RWPE2 (cell line): ENCODE results near the gene SNX21.
A peak's percentile ranks its signal among the peaks of the same experiment; 100 is the strongest.

Experiments
- ATAC-seq: fragments of 200-7000 bp; cut with Tn5 transposase; 3 replicates; pipeline ENCODE4 v1.9.1; 2021; ENCODE audit warnings: low read depth
- DNase-seq: peaks from one replicate; pipeline ENCODE4 v3.0.0-alpha.2; 2020; ENCODE audit warnings: low spot score
- H3K27ac ChIP-seq: fragments of 450-650 bp; 2 replicates; pipeline ENCODE4 v1.5.1; 2017; ENCODE audit warnings: mild to moderate bottlenecking; ENCODE audit not compliant: poor library complexity, severe bottlenecking
- H3K27me3 ChIP-seq: fragments of 250-450 bp; sonication (Bioruptor Pico); 2 replicates; pipeline ENCODE4 v1.5.1; 2021; ENCODE audit warnings: mild to moderate bottlenecking, moderate library complexity; ENCODE audit not compliant: insufficient read depth, poor library complexity, severe bottlenecking
- H3K36me3 ChIP-seq: fragments of 250-450 bp; sonication (Bioruptor Pico); 2 replicates; pipeline ENCODE4 v1.5.1; 2020; ENCODE audit warnings: low read depth, mild to moderate bottlenecking, moderate library complexity
- H3K4me1 ChIP-seq: fragments of 250-450 bp; sonication (Bioruptor Pico); 2 replicates; pipeline ENCODE4 v1.5.1; 2021; ENCODE audit warnings: mild to moderate bottlenecking, moderate library complexity; ENCODE audit not compliant: insufficient read depth, poor library complexity, severe bottlenecking
- H3K4me3 ChIP-seq: fragments of 250-450 bp; sonication (Bioruptor Pico); 2 replicates; pipeline ENCODE4 v1.5.1; 2021; ENCODE audit warnings: mild to moderate bottlenecking, moderate library complexity; ENCODE audit not compliant: severe bottlenecking
- H3K9me3 ChIP-seq: fragments of 250-450 bp; sonication (Bioruptor Pico); 2 replicates; pipeline ENCODE4 v1.5.1; 2021; ENCODE audit warnings: mild to moderate bottlenecking, moderate library complexity; ENCODE audit not compliant: severe bottlenecking
- CTCF ChIP-seq: fragments of 450-650 bp; IDR thresholded peaks from one replicate; pipeline ENCODE4 v1.5.1; 2017; ENCODE audit warnings: mild to moderate bottlenecking, moderate library complexity; ENCODE audit not compliant: poor library complexity, severe bottlenecking

Gene SNX21

GRCh38 chr20:45890077-45890984, 56.7 kb downstream of the SNX21 start:
- DNase-seq = peak; percentile 89
- Histone ChIP-seq H3K36me3 (peaks cover 23% of the 10 kb centered on the region), H3K4me1 (peaks cover 1% of the 10 kb centered on the region), H3K27ac (peak overlapping the region; percentile 5), H3K4me3 (peak overlapping the region; percentile 72), H3K9me3 (no peaks in the 10 kb centered on the region), H3K27me3 (no peaks in the 10 kb centered on the region)
- peak; percentile 51 for ATAC-seq
- peak; percentile 91 for TF ChIP-seq CTCF

- Histone ChIP-seq H3K9me3 (no peaks in the 10 kb centered on the region), H3K27ac (peak within 1 kb of the TSS; percentile 5), H3K27me3 (no peaks in the 10 kb centered on the region), H3K36me3 (peaks cover 23% of the 10 kb centered on the region; the same call in 1 of the 2 replicates), H3K4me3 (peak within 1 kb of the TSS; percentile 72), H3K4me1 (no peaks in the 10 kb centered on the region)
- TF ChIP-seq CTCF = no peak
- peak; percentile 100 for DNase-seq
- peak; percentile 69 for ATAC-seq
Observed at GRCh38 chr20:45890985-45891983, 57.7 kb downstream of the SNX21 start, which contains the start of the genes CTSA and NEURL2. TSS of gene CTSA (plus strand) at chr20:45891335. CDS start at chr20:45891569, 234 bp downstream. TSS of gene NEURL2 (minus strand) at chr20:45891208. CDS start at chr20:45890991, 217 bp downstream.

- TF ChIP-seq CTCF = no peak
- ATAC-seq = 0 out of 3 replicates have a peak, but pooled peaks have one; percentile 5
- Histone ChIP-seq H3K27me3 (no peaks in the 10 kb centered on the region), H3K4me1 (no peaks in the 10 kb centered on the region), H3K9me3 (no peaks in the 10 kb centered on the region), H3K4me3 (peak overlapping the region; percentile 72), H3K36me3 (peaks cover 30% of the 10 kb centered on the region), H3K27ac (no peak overlapping the region)
- peak; percentile 69 for DNase-seq
Observed at GRCh38 chr20:45892049-45892825, 58.6 kb downstream of the SNX21 start.
